IPS-15b (cell line): ENCODE measurements around the gene CACNA1A.

Source experiments
- H3K27me3 ChIP-seq: one replicate; pipeline ENCODE4 v1.6.1; 2013; ENCODE audit warnings: low read length; ENCODE audit not compliant: control insufficient read depth, insufficient read depth
- H3K36me3 ChIP-seq: one replicate; pipeline ENCODE4 v1.6.1; 2013; ENCODE audit warnings: low read length; ENCODE audit not compliant: control insufficient read depth, insufficient read depth
- H3K4me1 ChIP-seq: one replicate; pipeline ENCODE4 v1.6.1; 2013; ENCODE audit warnings: mild to moderate bottlenecking, low read length; ENCODE audit not compliant: control insufficient read depth, insufficient read depth
- H3K4me3 ChIP-seq: one replicate; pipeline ENCODE4 v1.5.1; 2013; ENCODE audit warnings: low read depth, low read length
- H3K9ac ChIP-seq: one replicate; pipeline ENCODE4 v1.6.1; 2013; ENCODE audit warnings: low read depth, mild to moderate bottlenecking, low read length
- H3K9me3 ChIP-seq: one replicate; pipeline ENCODE4 v1.6.1; 2013; ENCODE audit warnings: mild to moderate bottlenecking, low read length; ENCODE audit not compliant: control insufficient read depth, insufficient read depth

Gene CACNA1A

DNA sequence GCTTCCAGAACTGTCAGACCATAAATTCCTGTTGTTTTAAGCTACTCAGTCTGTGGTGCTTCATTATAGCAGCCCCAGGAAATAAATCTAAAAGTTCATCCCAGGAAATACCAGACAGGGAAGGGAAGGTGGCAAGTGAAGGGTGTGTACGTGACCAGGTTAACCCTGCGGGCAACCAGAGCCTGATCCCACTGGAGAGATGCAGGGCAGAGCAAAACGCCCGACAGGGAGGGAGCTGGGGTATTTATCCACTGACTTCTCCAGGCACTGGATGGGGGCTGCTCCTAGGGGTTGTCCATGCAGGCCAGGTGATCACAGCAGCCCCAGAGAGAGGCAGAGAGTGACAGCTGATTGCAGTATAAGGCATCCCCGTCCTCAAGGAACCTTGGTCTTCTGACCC is 150.9 kb downstream of the CACNA1A start:
- Histone ChIP-seq H3K4me1 (no peaks in the 10 kb centered on the region), H3K36me3 (peaks cover 10% of the 10 kb centered on the region), H3K9me3 (no peaks in the 10 kb centered on the region), H3K4me3 (no peak overlapping the region), H3K9ac (no peak overlapping the region), H3K27me3 (no peaks in the 10 kb centered on the region)

DNA sequence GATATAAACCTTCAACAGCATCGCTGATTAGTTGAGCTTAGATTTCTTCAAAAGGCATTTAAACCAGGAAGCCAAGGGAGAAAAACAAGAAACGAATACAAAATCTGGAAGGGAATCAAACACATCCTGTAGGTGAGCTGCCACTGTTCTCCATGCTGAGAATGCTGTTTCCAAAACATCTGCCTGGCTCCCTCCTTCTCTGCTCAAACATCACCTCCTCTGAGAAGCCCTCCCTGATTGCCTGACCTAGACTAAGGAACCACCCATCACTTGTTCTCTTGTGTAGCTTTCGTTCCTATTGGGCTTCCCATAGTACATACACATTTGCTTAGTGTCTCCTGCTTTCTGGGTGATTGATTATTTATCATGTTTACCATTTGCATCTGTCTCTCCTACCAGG is 152.7 kb downstream of the CACNA1A start:
- peaks cover 7% of the 10 kb centered on the region for H3K36me3 ChIP-seq
- no peak overlapping the region for H3K9ac ChIP-seq
- H3K27me3 ChIP-seq: no peaks in the 10 kb centered on the region
- H3K4me1 ChIP-seq: no peaks in the 10 kb centered on the region
- H3K9me3 ChIP-seq: no peaks in the 10 kb centered on the region
- no peak overlapping the region for H3K4me3 ChIP-seq

DNA sequence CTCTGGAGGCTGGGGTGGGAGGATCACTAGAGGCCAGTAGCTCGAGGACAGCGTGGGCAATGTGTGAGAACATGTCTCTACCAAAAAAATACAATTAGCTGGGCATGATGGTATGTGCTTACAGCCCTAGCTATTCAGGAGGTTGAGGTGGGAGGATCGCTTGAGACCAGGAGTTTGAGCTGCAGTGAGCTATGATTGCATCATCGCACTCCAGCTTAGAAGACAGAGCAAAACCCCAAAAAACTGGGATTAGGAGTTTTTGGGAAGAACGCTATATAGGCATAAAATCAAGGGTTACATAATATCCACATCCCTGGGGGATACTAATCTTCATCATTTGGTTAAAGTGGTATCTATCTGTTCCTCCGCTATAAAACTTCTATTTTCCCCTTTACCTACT is 155.5 kb downstream of the CACNA1A start:
- H3K36me3 ChIP-seq: no peaks in the 10 kb centered on the region
- H3K9me3 ChIP-seq: no peaks in the 10 kb centered on the region
- H3K4me3 ChIP-seq: no peak overlapping the region
- H3K9ac ChIP-seq: no peak overlapping the region
- no peaks in the 10 kb centered on the region for H3K27me3 ChIP-seq
- H3K4me1 ChIP-seq: no peaks in the 10 kb centered on the region

DNA sequence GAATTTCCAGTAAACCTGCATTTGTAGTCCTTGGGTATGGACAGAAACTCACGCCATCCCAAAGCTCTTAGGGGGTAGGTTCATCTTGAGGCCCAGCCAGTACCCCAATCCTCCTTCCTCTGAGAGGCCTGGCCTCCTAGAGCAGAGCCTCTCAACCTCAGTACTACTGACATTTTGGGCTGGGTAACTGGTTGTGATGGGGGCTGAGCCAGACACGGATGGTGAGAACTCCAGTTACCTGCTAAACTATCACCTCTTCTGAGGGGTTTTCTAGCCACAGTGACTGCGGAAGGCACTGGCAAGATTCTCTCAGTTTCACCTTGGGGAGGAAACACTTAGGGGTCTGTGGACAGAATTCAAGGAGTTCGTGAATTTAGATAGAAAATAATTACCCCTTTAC is 156.2 kb downstream of the CACNA1A start:
- Histone ChIP-seq H3K27me3 (no peaks in the 10 kb centered on the region), H3K9ac (no peak overlapping the region)

DNA sequence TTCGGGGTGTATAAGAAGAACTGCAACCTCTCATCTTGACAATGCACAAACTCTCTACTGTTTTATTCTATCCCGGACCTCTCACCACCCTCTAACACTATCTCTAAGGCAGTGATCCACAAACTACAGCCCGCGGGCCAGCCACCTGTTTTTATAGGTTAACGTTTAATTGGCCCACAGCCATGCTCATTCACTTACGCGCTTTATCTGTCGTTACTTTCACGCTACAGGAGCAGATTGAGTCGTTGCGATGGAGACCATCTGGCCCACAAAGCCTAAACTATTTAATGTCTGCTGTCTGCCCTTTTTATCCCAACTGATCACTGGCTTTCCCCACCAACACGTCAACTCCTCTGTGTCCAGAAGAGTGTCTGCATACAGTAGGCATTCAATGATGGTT is 158.9 kb downstream of the CACNA1A start:
- peaks cover 3% of the 10 kb centered on the region for H3K9me3 ChIP-seq
- no peaks in the 10 kb centered on the region for H3K4me1 ChIP-seq
- no peak overlapping the region for H3K4me3 ChIP-seq
- H3K36me3 ChIP-seq: no peaks in the 10 kb centered on the region
- no peak overlapping the region for H3K9ac ChIP-seq
- H3K27me3 ChIP-seq: no peaks in the 10 kb centered on the region

More for the DNA sequence above, 156.2 kb downstream of the CACNA1A start:
- no peaks in the 10 kb centered on the region for H3K4me1 ChIP-seq
- H3K4me3 ChIP-seq: no peak overlapping the region
- H3K9me3 ChIP-seq: no peaks in the 10 kb centered on the region
- H3K36me3 ChIP-seq: no peaks in the 10 kb centered on the region

DNA sequence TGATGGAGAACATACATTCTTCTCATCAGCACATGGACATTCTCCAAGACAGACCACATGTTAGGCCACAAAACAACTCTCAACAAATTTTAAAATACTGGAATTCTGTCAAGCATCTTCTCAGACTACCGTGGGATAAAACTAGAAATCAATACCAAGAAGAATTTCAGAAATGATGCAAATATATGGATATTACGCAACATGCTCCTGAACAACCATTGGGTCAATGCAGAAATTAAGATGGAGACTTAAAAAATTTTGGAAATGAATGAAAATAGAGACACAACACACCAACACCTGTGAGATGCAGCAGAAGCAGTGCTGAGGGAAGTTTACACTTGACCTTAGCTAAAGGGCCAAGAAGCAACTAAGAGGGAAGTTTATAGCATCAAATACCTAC is 162.8 kb downstream of the CACNA1A start:
- no peak overlapping the region for H3K4me3 ChIP-seq
- no peak overlapping the region for H3K9ac ChIP-seq
- H3K27me3 ChIP-seq: no peaks in the 10 kb centered on the region
- H3K4me1 ChIP-seq: peaks cover 5% of the 10 kb centered on the region
- no peaks in the 10 kb centered on the region for H3K36me3 ChIP-seq
- H3K9me3 ChIP-seq: peaks cover 4% of the 10 kb centered on the region

DNA sequence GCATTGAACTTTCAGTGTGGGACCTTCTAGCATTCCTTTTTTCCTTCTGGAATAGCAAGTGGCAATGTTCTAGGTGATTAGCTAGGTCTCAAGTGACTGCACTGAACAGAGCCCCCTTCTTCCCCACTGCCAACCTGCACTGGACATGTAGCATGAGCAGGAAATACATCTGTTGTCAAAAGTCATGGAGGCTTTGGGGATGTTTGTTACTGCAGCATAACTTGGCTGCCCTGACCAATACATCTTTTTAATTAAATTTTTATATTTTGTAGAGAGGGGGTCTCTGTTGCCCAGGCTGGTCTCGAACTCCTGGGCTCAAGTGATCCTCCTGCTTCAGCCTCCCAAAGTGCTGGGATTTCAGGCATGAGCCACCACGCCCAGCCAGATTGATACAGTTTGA is 163.6 kb downstream of the CACNA1A start:
- H3K36me3 ChIP-seq: no peaks in the 10 kb centered on the region
- no peak overlapping the region for H3K9ac ChIP-seq
- H3K4me1 ChIP-seq: peaks cover 5% of the 10 kb centered on the region
- H3K4me3 ChIP-seq: no peak overlapping the region
- H3K27me3 ChIP-seq: no peaks in the 10 kb centered on the region
- H3K9me3 ChIP-seq: peaks cover 4% of the 10 kb centered on the region

DNA sequence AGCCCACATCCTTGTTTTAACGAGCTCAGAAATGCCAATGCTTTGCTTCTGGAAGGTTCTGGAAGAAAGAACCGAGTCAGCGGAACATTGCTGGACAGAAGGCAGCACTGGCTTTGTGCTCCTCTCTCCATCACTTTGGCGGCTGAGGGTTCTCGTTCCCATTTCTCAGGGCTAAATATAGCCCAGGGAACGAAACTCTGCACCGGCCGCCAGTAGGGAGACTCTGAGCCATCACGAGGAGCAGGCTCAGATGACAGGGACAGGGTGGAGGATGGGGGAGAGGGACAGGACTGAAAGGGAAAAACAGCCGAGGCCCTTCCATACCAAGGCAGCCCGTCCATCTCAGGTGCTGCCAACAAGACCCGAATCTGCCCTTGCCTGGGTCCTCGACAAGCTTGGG is 166.4 kb downstream of the CACNA1A start:
- peaks cover 4% of the 10 kb centered on the region for H3K9me3 ChIP-seq
- H3K4me3 ChIP-seq: no peak overlapping the region
- peaks cover 5% of the 10 kb centered on the region for H3K4me1 ChIP-seq
- H3K36me3 ChIP-seq: no peaks in the 10 kb centered on the region
- H3K27me3 ChIP-seq: no peaks in the 10 kb centered on the region
- H3K9ac ChIP-seq: no peak overlapping the region

DNA sequence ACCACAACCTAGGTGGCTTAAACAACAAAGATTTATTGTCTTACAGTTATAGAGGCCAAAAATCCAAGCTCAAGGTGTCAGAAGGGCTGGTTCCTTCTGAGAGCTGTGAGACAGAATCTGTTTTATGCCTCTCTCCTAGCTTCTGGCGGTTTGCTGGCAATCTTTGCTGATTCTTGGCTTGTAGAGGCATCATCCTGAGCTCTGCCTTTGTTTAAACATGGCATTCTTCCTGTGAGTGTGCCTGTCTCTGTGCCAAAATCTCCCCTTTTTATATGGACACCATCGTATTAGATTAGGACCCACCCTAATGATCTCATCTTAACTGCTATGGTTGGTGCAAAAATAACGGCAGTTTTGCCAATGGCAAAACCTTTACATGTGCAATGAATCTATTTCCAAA is 169.1 kb downstream of the CACNA1A start:
- no peaks in the 10 kb centered on the region for H3K9me3 ChIP-seq
- H3K9ac ChIP-seq: no peak overlapping the region
- H3K27me3 ChIP-seq: no peaks in the 10 kb centered on the region
- H3K4me3 ChIP-seq: no peak overlapping the region
- H3K36me3 ChIP-seq: no peaks in the 10 kb centered on the region
- peaks cover 5% of the 10 kb centered on the region for H3K4me1 ChIP-seq

DNA sequence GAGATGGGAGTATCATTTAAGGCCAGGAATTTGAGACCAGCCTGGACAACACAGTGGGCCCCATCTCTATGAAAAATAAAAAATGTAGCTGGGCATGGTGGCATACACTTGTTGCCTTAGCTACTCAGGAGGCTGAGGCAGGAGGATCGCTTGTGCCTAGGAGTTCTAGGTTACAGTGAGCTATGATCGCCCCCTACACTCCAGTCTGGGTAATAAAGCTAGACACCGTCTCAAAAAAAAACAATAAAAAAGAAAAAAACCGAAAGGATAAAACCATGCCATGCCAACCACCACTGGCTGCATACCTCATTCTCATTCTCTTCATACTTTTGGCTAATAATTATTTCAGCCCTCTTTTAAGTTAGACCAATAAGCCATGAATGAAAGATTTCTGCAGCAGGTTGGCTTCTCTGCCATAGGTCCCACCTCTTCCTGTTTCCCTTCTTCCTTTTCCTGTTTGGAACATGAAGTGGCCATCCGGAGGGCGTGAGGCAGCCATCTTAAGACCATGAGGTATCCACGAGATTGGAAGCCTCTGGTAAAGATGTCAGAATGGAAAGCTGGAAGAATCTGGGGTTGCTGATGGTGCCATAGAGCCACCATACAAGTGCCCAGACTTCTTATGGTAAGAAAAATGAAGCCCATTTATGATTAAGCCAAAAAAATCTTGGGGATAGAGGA is 171.3 kb downstream of the CACNA1A start:
- Histone ChIP-seq H3K9me3 (no peaks in the 10 kb centered on the region), H3K4me1 (peaks cover 3% of the 10 kb centered on the region), H3K4me3 (no peak overlapping the region), H3K36me3 (no peaks in the 10 kb centered on the region), H3K9ac (no peak overlapping the region), H3K27me3 (no peaks in the 10 kb centered on the region)

DNA sequence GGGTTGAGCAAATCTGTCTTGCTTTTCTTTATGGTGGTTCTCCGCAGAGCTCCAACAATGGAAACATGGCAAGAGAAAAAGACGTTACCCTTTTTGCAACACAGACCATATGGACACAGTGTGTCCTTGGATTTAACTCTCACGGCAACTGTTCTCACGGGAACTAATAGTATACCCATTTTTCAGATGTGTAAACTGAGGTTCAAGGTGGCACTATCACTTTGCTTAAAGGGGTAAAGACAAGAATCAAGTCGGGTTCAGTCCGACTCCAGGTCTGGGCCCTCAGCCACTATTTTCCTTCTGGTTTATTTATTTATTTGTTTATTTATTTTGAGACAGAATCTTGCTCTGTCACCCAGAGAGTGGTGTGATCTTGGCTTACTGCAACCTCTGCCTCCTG is 176.0 kb downstream of the CACNA1A start:
- no peaks in the 10 kb centered on the region for H3K36me3 ChIP-seq
- no peak overlapping the region for H3K4me3 ChIP-seq
- no peaks in the 10 kb centered on the region for H3K27me3 ChIP-seq
- H3K9ac ChIP-seq: no peak overlapping the region
- H3K9me3 ChIP-seq: no peaks in the 10 kb centered on the region
- H3K4me1 ChIP-seq: no peaks in the 10 kb centered on the region

DNA sequence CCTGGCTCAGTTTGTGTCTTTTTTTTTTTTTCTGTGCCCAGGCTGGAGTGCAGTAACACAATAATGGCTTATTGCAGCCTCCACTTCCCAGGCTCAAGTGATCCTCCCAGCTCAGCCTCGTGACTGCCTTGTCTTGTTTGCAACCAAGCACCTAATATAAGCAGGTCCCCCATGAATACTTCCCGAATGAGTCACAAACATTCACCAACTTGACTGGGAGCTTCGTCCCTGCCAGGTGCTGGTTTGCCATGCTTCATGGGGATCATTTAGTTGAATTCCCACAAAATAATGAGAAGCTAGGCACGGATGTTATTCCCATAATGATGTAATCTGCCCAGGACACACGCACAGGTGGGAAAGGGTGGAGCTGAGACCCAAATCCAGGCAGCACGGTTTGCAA is 176.5 kb downstream of the CACNA1A start:
- Histone ChIP-seq H3K27me3 (no peaks in the 10 kb centered on the region), H3K4me1 (no peaks in the 10 kb centered on the region), H3K36me3 (no peaks in the 10 kb centered on the region), H3K9ac (no peak overlapping the region), H3K9me3 (no peaks in the 10 kb centered on the region), H3K4me3 (no peak overlapping the region)
